ENCODE results near the gene CEBPG.

The CEBPG gene

DNA sequence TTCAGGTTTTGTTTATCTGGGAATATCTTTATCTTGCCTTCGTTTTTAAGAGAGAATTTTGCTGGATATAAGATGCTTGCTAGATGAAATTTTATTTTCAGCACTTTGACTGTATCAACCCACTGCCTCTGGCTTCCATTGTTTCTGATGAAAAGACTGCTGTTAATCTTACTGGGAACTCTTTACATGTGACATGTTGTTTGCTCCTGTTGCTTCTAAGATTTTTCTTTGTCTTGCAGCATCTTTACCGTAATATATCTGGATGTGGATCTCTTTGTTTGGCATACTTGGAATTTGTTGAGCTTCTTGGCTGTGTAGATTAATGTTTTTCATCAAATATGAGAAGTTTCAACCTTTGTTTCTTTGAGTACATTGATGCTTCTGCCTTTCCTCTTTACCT lies 18.0 kb upstream of the CEBPG start:
- DNase-seq, result no peak

DNA sequence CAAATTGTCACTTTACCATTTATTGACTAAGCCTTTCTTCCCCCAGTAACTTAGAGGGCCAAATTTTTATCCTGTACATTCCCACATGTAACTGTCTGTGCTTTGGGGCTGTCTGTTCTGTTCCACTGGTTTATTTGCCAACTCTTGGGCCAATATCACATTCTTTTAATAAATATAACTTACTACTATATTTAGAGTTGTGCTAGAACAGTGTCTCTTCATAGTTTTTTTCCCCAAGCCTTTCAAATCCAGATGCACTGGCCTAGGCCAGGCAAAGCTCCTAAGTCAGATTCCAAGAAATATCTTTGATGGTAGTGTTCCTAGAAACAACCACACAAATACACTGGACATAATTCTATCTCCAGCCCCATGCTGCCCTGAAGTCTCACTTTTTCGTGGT lies 16.0 kb upstream of the CEBPG start:
- no peak for DNase-seq

DNA sequence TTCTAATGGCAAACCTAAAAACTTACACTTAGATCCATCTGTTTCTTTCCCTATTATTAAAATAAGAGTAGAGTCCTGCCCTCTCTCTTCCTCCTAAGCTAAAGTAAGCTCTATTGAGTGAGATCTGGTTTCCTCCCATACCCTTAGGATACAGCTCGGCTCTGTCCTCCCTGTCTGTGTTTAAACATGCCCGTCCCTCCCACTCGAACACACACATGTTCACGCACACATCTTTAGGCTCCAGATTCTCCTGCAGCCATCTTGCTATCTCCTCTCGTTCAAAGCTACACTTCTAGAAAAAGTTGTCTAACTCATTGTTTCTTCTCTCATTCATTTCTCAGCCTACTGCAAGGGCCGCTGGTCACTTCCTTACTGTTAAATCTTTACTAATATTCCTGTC lies 15.1 kb upstream of the CEBPG start:
- DNase-seq, result no peak

DNA sequence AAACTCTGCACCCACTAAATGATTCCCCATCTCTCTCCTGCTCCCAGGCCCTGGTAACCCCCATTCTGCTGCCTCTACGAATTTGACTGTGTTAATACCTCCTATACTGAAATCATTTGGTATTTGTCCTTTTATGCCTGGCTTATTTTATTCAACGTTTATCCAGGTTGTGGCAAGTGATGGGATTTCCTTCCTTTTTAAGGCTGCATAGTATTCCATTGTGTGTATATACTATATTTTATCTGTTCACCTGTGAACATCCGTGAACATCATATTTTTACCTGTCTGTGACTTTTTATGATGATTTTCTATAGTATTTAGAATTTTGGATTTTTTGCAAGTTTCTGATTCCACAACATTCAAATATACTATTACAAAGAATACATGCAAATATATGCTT lies 13.9 kb upstream of the CEBPG start:
- no peak for DNase-seq

DNA sequence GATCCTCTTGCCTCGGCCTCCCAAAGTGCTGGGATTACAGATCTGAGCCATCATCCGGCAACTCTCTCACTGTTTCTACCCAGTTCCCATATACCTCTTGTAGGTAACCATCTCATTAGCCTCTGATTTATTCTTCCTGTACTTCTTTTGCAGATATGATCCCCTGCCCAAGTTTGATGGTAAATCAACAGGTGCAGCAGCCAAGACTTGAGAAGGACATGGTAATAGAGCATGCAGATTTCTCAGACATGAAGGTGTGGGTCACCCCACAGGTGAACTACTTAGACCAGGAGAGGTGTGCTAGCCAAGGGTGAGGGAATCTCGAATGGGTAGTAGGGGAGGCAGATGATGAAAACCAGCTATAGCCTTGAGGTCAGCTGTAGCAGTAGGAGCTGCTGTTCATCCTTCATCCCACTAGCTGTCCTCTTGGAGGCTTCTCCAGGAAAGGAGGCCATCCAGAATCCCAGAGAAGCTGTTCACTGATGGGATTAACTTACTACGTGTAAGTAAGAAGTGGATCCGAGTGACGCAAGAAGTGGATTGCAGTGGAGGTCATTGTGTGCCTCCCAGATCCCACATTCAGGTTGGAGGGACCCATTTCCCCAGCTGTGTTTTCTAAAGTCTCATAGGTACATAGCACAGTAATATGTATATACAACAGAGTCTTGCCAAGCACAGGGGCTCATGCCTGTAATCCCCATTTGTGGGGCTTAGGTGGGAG lies 10.8 kb upstream of the CEBPG start:
- DNase-seq, result no peak

DNA sequence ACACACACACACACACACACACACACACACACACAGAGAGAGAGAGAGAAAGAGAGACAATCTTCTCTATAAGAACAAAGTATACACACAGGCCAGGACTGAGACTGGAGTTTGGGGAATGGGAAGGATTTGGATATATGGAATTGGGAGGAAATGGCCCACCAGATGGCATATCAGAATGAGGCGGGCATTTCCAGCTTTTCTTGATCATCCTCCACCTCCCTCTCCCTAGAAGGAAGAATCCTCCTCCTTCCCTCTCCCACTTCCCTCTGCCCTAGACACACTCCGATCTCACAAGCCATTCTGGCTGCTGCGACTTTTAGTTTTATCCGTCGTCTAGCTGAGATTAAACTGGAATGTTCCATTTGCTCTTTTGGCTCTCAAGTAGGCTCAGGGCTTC lies 10.0 kb upstream of the CEBPG start:
- DNase-seq, result no peak

DNA sequence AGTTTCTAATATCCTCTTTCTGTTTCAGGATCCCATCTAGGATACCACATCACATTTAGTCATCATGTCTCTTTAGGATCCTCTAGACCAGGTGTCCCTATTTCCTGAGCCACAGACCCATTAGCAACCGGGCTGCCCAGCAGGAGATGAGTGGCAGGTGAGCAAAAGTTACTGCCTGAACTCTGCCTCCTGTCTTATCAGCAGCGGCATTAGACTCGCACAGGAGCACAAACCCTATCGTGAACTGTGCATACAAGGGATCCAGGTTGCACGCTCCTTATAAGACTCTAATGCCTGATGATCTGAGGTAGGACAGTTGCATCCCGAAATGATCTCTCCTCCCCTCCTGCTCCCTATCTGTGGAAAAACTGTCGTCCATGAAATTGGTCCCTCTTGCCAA lies 7.8 kb upstream of the CEBPG start:
- DNase-seq, result peak; percentile 33

DNA sequence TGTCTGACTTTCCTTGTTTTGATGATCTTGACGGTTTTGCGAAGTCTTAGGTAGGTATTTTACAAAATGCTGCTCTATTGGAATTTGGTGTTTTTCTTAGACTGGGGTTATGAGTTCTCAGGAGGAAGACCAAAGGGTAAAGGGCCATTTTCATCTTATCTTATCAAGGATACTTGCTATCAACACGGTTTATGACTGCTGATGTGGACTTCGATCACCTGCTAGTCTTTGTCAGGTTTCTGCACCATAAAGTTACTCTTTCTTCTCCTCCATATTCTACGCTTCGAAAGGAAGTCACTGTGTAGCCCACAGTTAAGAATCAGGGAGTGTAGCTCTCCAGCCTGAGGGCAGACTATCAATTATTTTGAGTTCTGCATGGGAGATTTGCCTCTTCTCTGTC lies 7.4 kb upstream of the CEBPG start:
- no peak for DNase-seq

DNA sequence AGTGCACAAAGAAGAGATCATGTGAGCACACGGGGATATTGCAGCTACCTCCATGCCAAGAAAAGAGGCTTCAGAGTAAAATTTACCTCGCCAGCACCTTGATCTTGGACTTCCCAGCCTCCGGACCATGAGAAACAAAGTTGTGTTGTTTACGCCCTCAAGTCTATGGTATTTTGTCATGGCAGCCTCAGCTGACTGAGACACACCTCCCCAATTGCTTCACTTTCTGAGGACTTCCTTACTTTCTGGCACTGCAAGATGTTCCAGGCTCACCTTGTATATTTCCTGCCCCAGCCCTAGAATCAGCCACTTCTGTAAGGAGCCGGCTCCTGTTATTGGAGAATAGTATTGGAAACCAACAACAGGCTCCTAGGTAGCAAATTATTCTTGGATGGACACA lies 6.6 kb upstream of the CEBPG start:
- DNase-seq, result no peak

DNA sequence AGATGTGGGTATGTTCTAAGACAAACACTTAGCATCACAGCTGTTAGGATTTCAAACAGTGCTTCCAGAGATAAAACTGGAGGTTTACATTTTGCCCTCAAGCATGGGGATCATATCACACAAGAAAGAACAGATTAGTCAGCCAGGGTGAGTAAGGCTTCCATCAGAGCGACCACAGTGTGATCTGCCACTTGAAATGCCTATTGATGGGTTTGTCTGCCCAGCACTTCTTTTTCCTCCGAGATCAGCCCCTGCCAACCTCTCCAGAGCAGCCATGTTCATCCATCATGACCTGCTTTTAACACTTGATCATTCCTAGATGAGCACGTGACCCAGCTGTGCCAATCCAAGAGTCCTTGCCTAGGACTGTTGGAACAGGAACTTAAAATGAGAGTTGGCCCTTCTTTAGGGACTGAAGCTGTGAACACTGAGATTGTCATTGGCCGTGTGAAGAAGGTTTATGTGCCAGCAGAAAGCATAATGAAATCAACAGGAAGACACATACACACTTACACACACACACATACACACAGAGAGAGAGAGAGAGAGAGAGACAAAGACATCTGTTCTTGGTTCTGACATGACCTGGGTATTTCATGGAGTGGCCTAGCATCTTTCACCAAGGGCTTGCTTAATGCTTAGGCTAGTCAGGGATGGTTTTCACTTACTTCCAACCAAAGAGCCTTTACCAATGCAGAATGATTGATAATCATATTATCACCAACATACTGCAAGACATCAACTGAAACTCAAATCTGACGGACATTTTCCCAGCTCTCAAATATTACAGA lies 5.2 kb upstream of the CEBPG start:
- DNase-seq, result no peak

DNA sequence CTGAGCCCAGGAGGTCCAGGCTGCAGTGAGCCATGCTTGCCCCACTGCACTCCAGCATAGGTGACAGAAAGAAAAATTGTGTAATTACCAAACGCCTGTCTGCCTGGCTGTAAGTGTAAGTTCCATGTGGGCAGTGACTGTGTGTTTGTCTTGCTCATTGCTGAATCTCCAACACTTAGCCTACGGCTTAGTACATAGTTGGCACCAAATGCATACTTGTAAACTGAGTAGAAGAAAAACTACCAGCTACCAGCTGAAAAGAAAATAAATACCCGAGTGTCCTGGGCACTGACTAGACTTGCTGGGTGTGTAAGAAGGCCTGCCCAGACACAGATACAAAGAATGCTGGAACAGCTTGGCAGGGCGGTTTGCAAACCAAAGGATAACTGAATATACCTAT lies 2.7 kb upstream of the CEBPG start:
- DNase-seq, result no peak

DNA sequence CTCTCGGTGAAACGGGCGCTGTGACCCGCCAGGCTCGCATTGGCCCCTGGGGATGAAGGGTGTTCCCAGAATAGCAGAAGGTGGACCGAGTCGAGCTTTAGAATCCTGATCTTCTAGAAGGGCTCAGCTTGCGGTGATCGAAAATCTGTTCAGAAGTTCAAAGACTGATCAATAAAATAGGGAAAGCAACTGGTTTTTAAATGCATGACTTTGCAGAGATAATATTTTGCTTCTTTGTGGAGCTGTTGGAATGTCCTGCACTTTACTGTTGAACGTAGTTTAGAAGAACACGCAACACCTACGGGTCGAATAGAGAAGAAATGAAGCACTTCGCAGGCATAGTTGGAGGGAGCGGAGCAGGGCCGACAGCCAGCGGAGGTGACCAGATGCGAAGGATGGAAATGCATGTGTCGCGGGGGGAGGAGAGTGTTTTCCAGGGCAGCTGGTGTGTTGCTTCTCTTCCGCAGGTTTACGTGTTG lies 766 bp downstream of the CEBPG start:
- peak; percentile 38 for DNase-seq

DNA sequence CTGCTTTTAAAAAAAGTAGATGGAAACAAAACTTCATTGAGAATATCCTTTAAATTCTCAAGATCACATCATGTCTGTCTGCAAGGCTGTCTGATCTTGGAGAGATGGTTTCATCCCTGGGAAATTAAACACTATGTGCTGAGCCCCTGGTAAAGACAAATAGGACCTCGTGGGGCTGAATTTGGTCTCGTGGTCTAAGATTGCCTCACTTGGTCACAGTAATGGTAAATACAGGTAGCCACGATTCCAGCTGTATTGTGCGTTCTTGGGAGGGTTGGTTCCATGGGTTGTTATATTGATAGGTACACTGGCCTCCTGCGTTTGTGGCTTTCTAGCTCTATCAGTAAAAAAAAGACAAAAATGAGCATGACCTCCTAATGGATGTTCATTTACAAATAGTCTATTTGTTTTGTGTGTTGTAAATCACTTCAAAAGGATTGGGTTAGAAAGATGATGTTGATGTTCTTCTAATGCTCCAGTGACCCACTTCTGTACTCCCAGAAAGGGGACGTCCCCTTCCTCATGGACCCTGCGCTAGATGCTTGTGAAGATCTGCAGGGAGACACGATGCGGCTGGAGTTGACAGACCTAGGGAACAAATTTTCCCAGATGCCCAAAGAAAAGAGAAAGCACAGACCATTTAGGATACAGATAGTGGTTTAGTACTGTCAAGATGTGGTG lies 1.8 kb downstream of the CEBPG start:
- DNase-seq, result no peak

DNA sequence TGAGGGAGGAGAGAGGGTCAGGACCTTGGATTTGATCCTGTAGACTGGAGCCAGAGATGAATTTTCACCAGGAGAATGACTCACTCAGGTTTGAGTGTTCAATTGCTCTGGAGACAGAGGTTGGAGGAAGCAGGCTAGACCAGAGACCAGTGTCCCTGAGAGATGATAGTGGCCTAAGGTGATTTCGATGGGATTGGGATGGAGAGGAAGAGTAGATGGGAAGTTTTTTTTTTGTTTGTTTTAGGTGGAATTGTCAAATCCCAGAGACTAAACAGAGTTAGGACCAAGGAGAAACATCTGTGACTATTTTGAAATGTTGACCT lies 2.3 kb downstream of the CEBPG start:
- no peak for DNase-seq

DNA sequence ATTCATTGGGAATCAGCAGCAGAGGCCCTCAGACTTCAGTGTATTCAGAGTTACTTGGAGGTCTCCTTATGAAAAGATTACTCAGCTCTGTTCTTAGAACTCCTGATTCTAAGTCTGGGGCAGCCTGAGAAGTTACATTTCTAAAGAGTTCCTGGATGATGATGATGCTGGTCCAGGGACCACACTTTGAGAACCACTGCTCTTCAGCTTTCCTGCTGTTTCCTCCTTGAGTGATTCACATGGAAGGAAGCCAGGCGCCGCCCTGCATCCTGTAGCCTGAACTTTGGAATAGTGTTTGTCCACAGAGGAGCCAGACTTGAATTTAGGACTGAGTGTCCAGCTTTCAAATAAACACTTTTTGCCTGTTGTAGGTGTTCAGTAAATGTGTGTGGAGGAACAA lies 2.9 kb downstream of the CEBPG start:
- no peak for DNase-seq

DNA sequence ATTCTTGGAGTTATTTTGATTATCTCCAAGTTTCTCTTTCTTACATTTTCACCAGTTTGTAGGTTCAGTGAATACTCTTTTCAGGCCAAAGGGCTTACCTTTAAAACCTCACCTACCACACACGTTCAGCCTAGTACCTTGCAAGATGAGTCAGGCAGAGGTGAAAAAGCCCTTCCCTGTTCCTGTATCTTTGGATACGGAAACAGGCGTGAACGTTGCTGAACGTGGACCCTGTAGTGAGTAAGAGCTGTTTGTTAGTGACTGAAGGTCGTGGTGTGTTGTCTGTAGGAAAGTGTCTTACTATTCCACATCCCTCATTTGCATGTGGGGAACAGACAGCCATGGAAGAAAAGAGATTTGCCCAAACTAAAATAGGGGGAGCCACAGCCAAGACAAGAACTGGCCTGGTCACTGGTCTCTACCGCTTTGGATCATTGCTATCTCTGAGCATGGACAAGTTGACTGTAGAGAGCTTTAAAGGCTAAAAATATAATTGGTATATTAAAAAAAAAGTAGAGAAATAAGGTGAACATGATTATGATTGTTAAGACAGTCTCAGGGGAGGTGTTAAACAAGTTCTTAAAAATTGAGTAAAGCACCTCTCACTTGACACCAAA lies 3.5 kb downstream of the CEBPG start:
- DNase-seq, result no peak

DNA sequence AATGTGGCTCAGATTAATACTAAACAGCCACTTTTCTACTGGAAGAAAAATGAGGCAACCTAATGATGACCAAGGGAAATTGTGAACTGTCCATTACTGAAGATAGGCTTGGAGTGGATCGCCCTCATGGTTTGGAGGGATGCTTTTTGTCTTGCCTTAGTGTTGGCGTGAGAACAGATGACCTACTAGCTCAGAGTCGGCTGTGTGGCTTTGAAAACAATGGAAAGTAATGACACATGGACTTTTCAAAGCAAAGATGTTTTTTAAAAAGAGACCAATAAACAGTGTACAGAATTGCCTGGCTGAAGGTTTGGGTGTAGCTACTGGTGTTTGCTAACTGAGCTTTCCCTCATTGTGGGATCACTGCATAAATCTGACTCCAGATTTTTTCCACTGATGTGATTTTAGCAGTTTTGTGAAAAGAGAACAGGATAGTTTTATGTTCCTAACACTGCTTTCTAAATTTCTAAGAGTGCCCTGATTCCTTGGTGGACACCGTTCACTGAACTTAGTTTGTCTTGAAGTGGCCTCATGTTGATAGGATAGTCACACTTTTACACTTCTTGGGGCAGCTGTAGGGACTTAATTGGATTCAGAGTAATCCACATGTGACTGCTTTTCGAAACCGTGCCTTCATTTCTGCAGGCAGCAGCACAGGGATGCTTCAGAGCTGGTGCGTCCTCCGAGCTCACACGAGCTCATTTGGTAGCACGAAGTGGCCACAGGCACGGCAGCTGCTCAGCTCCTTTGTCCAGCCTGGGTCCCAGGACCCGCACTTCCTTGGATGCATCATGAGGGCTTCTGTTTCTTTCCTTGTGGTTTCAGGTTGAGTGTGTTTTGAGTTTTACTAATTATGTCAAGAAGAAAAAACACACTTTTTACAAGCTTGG lies 4.3 kb downstream of the CEBPG start:
- no peak for DNase-seq

DNA sequence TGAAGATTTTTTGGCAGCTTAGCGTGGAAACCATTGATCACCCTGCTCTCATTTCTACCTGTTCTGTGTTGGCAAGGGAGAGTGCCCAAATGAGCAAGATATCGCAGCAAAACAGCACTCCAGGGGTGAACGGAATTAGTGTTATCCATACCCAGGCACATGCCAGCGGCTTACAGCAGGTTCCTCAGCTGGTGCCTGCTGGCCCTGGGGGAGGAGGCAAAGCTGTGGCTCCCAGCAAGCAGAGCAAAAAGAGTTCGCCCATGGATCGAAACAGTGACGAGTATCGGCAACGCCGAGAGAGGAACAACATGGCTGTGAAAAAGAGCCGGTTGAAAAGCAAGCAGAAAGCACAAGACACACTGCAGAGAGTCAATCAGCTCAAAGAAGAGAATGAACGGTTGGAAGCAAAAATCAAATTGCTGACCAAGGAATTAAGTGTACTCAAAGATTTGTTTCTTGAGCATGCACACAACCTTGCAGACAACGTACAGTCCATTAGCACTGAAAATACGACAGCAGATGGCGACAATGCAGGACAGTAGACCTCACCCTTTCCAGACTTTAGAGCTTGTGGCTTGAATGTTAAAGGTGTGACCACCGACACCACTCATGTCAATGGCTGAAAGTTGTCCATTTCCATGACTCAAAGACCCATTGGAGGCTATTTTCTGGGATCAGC lies 5.8 kb downstream of the CEBPG start:
- no peak for DNase-seq

DNA sequence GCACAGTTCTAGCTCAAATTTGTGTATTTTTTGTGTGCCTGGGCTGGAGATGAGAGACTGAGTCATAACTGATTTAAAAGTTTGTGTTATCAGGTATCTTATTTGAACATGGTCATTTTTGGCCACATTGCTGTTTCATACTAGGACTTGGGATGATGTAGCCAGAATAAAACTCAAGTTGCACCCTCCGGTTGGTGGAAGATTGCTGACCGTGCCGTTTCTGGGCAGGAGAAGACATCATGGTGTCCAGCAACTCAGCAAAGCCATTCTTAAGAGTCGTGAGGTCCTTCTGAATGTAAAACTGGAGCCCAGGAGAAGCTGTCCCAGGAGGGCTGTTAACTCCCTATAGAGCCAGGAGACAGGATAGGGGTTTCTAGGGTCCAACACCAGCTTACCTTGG lies 7.6 kb downstream of the CEBPG start:
- DNase-seq, result no peak

DNA sequence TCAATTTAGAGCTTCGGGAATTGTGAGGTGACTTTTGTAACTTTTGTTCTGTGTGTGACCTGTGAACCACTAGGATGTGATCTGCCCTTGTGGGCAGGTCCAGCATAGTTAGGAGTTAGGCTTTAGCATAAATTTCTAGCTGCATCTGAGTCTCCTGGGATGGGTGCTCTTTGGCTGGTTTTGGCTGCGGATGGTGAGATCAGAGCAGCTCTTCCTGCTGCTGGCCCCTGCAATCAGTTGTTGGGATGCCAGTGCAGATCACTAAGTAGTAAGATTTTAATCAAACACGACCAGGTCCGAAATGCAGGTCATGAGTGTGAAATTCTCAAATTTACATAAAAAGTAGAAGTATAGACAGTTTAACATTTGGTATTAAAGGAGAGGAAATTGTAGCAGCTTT lies 8.5 kb downstream of the CEBPG start:
- DNase-seq, result no peak

DNA sequence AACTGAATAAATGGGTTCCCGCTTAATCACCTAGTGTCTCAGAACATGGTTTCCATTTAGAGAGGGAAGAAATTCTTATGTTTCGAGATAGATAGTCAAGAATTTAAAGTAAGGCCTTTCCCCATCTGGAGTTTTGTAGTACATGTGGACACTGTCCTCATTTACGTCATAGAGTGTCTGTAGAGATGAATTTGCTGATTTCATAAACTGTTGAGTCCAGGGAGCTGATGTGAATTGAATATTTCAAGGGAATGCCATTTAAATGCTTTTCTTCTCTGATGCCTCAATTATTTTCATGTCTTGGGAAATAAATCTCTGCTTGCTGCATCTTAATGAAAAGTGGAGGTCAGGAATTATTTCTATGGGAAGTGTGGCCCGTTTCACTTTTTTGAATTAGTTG lies 9.5 kb downstream of the CEBPG start:
- DNase-seq, result no peak

DNA sequence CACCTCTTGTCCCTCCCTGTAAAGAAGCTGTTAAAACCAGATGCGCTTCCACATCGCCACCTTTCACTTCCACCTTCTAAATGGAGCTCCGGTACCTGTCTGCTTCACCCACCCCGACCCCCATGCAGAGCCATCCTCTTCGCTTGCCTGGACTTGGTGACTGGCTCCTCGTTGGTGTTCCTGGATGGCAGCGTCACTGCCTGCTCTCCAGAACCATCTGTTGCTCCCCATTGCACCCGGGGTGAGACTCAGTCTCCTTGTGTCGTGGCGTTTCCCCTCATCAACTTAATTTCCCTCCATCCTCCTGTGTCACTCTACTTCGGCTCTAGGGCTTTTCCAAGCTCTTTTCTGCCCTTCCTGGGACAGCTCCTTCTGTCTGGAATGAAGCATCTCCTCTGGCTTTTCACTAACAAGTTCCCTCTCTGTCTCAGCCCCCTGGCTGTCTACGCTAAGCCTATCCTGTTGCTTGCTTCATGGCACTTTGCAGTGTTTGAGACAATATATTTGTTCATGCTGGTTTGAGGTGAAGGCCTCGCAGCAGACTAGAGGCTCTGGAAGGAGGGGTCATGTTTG lies 10.3 kb downstream of the CEBPG start:
- DNase-seq, result no peak

Measured in NCI-H146 (cell line).